ENCODE results near the gene HIF1A. TPM values are rescaled to one million over a fixed set of nuclear protein-coding genes. Genes with fewer than 3 reads are reported as not detected.

Gene HIF1A
- total and polyA plus RNA-seq, 4 donors, result 15.4 to 79.2 (median 34.8) TPM

DNA sequence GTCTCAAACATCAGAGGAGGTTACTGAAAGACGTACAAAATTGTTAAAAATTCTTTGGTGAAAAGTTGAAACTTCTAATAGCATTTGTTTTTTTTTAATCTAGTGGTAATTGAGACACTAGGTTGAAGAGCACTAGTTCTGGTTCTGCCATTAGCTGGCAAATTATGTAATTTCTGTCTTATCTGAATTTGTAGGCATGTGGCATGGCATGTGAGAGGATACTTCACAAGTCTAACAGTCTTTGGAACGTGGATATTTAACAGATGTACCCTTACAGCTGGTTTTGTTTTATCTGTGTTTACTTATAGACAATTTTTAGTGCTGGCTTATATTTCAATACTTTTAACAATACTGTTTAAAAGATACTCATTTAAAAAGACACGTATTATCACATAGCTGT is 72.9 kb downstream of the HIF1A start:
- no peak overlapping the region for H3K9ac ChIP-seq (ENCODE audit: low read depth in 1 of 2, low read length in 2 of 2)
- TF ChIP-seq, protein P1, sequence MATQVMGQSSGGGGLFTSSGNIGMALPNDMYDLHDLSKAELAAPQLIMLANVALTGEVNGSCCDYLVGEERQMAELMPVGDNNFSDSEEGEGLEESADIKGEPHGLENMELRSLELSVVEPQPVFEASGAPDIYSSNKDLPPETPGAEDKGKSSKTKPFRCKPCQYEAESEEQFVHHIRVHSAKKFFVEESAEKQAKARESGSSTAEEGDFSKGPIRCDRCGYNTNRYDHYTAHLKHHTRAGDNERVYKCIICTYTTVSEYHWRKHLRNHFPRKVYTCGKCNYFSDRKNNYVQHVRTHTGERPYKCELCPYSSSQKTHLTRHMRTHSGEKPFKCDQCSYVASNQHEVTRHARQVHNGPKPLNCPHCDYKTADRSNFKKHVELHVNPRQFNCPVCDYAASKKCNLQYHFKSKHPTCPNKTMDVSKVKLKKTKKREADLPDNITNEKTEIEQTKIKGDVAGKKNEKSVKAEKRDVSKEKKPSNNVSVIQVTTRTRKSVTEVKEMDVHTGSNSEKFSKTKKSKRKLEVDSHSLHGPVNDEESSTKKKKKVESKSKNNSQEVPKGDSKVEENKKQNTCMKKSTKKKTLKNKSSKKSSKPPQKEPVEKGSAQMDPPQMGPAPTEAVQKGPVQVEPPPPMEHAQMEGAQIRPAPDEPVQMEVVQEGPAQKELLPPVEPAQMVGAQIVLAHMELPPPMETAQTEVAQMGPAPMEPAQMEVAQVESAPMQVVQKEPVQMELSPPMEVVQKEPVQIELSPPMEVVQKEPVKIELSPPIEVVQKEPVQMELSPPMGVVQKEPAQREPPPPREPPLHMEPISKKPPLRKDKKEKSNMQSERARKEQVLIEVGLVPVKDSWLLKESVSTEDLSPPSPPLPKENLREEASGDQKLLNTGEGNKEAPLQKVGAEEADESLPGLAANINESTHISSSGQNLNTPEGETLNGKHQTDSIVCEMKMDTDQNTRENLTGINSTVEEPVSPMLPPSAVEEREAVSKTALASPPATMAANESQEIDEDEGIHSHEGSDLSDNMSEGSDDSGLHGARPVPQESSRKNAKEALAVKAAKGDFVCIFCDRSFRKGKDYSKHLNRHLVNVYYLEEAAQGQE (IDR thresholded peaks at IDR 0.05), result no peak
- TF ChIP-seq TAF1 (conservative IDR thresholded peaks at IDR 0.05) (no peak), HNF4A (conservative IDR thresholded peaks at IDR 0.05) (no peak)
- no peak for DNase-seq (ENCODE audit: low spot score)
- WGBS, result 88% methylated on average over 3 of the region's 3 CpGs
- no peaks in the 10 kb centered on the region for H3K27me3 ChIP-seq (ENCODE audit: control insufficient read depth in 4 of 4, insufficient read depth in 4 of 4, low read length in 3 of 4)
- peaks cover 7 to 15% (median 10%) of the 10 kb centered on the region in 4 donors for H3K36me3 ChIP-seq (ENCODE audit: control insufficient read depth in 4 of 4, insufficient read depth in 3 of 4, low read depth in 1 of 4, low read length in 3 of 4)
- no peak overlapping the region for H3K27ac ChIP-seq (ENCODE audit: low read depth in 1 of 2, low read length in 2 of 2)
- H3K4me3 ChIP-seq (ENCODE audit: low read depth in 1 of 3, low read length in 3 of 3), result no peak overlapping the region
- peaks cover 0 to 3% (median 0%) of the 10 kb centered on the region in 4 donors for H3K4me1 ChIP-seq (ENCODE audit: control insufficient read depth in 4 of 4, insufficient read depth in 4 of 4, low read length in 3 of 4)
- no peaks in the 10 kb centered on the region for H3K9me3 ChIP-seq (ENCODE audit: control insufficient read depth in 4 of 4, low read length in 3 of 4)

DNA sequence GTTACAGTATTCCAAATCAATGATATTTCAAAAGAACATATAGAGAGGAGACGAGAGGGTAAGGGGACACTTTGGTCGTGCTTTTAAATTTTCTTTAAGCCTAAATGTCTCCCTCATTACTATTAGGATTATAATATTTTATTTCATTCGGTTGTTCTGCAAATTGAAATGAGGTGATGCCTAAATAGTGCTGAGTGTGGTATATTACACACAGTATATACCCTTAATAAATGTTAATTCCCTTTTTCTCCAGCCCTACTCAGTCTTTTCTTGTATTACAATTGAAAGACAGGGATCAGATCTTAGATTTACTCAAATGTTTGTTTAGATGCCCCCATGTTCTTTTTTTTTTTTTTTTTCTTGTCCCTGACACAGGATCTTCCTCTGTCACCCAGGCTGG is 74.6 kb downstream of the HIF1A start:
- TF ChIP-seq JUND (IDR thresholded peaks at IDR 0.05) (no peak), HNF4A (conservative IDR thresholded peaks at IDR 0.05) (no peak), RXRA (IDR thresholded peaks at IDR 0.05) (no peak), GABPA (IDR thresholded peaks at IDR 0.05 in 1 of 2, conservative IDR thresholded peaks at IDR 0.05 in 1 of 2) (no peak), HNF4G (IDR thresholded peaks at IDR 0.05) (no peak), RAD21 (IDR thresholded peaks at IDR 0.05) (no peak), NR2F2 (IDR thresholded peaks at IDR 0.05) (no peak)
- TF ChIP-seq, protein P1 (IDR thresholded peaks at IDR 0.05), result no peak
- TF ChIP-seq, protein P2, sequence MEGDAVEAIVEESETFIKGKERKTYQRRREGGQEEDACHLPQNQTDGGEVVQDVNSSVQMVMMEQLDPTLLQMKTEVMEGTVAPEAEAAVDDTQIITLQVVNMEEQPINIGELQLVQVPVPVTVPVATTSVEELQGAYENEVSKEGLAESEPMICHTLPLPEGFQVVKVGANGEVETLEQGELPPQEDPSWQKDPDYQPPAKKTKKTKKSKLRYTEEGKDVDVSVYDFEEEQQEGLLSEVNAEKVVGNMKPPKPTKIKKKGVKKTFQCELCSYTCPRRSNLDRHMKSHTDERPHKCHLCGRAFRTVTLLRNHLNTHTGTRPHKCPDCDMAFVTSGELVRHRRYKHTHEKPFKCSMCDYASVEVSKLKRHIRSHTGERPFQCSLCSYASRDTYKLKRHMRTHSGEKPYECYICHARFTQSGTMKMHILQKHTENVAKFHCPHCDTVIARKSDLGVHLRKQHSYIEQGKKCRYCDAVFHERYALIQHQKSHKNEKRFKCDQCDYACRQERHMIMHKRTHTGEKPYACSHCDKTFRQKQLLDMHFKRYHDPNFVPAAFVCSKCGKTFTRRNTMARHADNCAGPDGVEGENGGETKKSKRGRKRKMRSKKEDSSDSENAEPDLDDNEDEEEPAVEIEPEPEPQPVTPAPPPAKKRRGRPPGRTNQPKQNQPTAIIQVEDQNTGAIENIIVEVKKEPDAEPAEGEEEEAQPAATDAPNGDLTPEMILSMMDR (IDR thresholded peaks at IDR 0.05; ENCODE audit: low read depth, low read length, missing input control), result no peak
- TF ChIP-seq, protein P3, sequence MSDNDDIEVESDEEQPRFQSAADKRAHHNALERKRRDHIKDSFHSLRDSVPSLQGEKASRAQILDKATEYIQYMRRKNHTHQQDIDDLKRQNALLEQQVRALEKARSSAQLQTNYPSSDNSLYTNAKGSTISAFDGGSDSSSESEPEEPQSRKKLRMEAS (IDR thresholded peaks at IDR 0.05), result no peak
- H3K4me3 ChIP-seq (ENCODE audit: low read depth in 1 of 3, low read length in 3 of 3), result no peak overlapping the region
- no peak overlapping the region for H3K27ac ChIP-seq (ENCODE audit: low read depth in 1 of 2, low read length in 2 of 2)
- no peak for DNase-seq (ENCODE audit: low spot score)
- H3K36me3 ChIP-seq (ENCODE audit: control insufficient read depth in 4 of 4, insufficient read depth in 3 of 4, low read depth in 1 of 4, low read length in 3 of 4), result peaks cover 7 to 17% (median 11%) of the 10 kb centered on the region in 4 donors
- WGBS, result 87% methylated on average over 3 of the region's 3 CpGs
- H3K27me3 ChIP-seq (ENCODE audit: control insufficient read depth in 4 of 4, insufficient read depth in 4 of 4, low read length in 3 of 4), result no peaks in the 10 kb centered on the region
- no peaks in the 10 kb centered on the region for H3K9me3 ChIP-seq (ENCODE audit: control insufficient read depth in 4 of 4, low read length in 3 of 4)
- no peaks in the 10 kb centered on the region for H3K4me1 ChIP-seq (ENCODE audit: control insufficient read depth in 4 of 4, insufficient read depth in 4 of 4, low read length in 3 of 4)
- H3K9ac ChIP-seq (ENCODE audit: low read depth in 1 of 2, low read length in 2 of 2), result no peak overlapping the region

Measured in liver (tissue), 9 donors.